GM19025 (cell line): ENCODE measurements around the gene AGTR1.

Experiments used
- ATAC-seq: cut with Tn5 transposase; IDR thresholded peaks from one replicate; pipeline ENCODE4 v1.9.1; 2021; ENCODE audit warnings: mild to moderate bottlenecking, low read depth, moderate library complexity; ENCODE audit not compliant: unreplicated experiment

The AGTR1 gene

DNA sequence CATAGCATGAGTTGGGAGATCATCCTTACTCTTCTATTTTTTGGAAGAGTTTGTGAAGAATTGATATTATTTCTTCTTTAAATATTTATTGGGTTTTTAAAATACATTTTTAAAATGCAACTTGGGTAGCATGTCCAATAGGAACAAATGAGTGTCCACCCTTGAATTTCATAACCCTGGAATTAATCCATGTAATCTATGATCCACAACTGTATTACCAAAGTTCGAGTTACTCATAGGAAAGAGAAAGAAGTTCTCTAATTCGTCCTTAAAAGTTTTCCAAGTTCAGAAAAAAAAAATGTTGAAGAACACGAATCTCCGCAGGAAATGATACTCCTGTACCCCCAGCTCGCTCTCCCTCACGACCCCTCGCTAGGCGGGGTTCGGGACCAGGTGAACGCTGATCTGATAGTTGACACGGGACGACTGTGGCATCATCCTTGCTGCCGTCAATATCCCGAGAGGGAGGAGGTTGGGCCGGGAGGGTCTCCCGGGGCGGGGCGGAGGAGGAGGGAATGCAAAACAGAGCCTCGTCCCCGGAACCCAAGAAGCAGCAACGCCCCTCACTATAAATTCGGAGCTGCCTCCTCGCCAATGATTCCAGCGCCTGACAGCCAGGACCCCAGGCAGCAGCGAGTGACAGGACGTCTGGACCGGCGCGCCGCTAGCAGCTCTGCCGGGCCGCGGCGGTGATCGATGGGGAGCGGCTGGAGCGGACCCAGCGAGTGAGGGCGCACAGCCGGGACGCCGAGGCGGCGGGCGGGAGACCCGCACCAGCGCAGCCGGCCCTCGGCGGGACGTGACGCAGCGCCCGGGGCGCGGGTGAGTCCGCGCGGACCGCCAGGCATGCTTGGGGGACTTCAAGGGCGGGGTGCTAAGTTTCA lies at the start of gene AGTR1:
Gene AGTR1 (plus strand): TSS at position 598 of the 884 bp plus-strand sequence. CDS start 43,133 bp downstream, outside the sequence.
- ATAC-seq = no peak

GRCh38 chr3:148648685-148649352 lies 48.9 kb upstream of the AGTR1 start:
- no peak for ATAC-seq

- no peak for ATAC-seq
Measured at GRCh38 chr3:148651549-148651948, 46.2 kb upstream of the AGTR1 start.

GRCh38 chr3:148654433-148654832 lies 43.3 kb upstream of the AGTR1 start:
- no peak for ATAC-seq

- ATAC-seq = no peak
Measured at GRCh38 chr3:148657470-148657869, 40.2 kb upstream of the AGTR1 start.

- ATAC-seq = no peak
Measured at GRCh38 chr3:148659512-148659911, 38.2 kb upstream of the AGTR1 start.

GRCh38 chr3:148680289-148680688 lies 17.4 kb upstream of the AGTR1 start:
- ATAC-seq = no peak

GRCh38 chr3:148681080-148681479 lies 16.6 kb upstream of the AGTR1 start:
- no peak for ATAC-seq

- no peak for ATAC-seq
Measured at GRCh38 chr3:148682997-148683396, 14.7 kb upstream of the AGTR1 start.

GRCh38 chr3:148694116-148694515 lies 3.6 kb upstream of the AGTR1 start:
- ATAC-seq = no peak

- no peak for ATAC-seq
Measured at GRCh38 chr3:148698190-148698810, 597 bp downstream of the AGTR1 start.

DNA sequence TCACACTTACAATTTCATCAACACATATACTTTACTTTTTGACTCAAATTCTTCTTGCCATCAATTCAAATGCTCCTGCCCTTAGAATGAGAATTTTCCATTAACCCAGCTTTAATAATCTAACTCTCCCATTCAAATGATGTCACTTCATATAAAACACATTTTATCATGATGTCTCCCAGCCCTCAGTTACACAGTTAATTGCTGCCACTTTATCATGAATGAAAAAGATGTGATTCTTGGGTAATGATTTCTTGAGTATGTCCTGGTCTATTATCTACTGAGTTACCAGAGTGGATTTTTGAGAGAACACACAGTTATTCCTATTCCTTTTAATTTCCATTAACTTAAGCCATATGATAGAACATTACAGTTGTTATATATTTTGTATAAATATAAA lies 7.6 kb downstream of the AGTR1 start:
- ATAC-seq = no peak

DNA sequence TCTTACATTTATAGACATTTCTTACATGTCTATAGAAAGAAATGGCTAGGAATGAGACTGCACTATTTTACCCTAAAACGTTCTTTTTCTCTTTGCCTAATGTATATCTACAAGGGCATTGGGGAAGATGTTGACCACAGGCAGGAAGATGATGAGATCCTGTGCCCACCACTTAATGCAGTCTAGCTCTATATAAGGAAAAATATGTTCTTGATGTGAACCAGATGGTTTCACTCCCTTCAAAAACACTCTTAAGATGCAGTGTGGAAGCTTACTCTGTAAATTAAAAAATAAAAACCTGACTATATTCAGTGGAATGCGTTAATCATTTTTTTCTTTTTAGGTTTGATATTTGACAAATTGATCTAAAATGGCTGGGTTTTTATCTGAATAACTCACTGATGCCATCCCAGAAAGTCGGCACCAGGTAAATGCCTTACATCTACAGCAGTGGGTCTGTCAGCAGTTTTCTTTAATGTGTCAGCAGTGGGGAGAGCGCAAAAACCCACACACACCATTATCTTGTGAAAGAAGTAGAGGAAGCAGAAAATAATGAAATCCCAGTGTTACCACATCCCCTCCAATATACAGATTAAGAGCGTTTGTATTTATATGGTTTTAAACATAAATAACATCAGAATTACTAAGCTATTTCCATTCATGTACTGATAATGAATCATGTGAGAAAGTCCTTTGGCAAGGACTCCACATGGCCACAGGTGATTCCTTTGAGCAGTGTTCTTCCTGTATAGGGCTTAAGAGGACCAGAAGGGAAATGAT lies 10.1 kb downstream of the AGTR1 start:
- ATAC-seq = no peak

GRCh38 chr3:148708409-148708808 lies 10.7 kb downstream of the AGTR1 start:
- ATAC-seq = no peak

DNA sequence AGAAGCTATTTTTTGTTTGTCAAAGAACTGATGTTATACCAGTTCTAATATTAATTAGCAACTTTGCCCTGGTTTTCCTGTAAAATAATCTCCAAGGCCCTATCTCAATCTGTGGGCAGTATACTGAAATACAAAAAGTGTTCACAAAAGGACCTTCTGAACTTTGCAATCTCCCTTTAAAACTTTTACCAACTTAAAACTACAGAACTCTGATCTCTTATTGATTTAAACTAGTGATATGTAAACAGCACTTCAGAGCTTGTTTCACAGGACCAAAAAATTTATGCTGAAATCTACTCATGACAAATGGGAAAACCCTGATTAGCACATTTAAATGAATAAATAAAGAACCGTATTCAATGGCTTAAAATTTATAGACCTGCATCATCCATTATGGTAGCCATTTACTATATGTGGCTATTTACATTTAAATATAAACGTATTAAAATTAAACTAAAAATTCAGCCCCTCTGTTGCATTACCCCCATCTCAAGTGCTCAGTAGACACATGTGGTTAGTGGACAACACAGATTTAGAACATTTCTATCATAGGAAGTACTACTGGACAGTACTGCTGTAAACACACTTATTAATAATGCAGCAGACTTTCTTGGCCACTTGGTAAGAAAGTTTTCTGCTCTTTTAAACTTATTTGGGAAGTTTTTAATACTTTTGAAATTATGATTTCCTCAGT lies 12.0 kb downstream of the AGTR1 start:
- ATAC-seq = no peak

DNA sequence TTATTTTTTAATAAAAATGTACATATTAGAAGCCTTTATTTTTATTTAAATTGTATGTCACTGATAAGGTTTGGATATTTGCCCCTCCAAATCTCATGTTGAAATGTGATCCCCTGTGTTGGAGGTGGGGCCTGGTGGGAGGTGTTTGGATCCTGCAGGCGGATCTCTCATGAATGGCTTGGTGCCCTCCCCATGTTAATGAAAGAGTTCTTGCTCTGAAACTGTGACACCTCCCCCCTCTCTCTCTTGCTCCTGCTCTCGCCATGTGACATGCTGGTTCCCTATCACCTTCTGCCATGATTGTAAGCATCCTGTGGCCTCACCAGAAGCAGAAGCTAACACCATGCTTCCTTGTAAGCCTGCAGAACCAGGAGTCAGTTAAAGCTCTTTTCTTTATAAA lies 13.0 kb downstream of the AGTR1 start:
- no peak for ATAC-seq

DNA sequence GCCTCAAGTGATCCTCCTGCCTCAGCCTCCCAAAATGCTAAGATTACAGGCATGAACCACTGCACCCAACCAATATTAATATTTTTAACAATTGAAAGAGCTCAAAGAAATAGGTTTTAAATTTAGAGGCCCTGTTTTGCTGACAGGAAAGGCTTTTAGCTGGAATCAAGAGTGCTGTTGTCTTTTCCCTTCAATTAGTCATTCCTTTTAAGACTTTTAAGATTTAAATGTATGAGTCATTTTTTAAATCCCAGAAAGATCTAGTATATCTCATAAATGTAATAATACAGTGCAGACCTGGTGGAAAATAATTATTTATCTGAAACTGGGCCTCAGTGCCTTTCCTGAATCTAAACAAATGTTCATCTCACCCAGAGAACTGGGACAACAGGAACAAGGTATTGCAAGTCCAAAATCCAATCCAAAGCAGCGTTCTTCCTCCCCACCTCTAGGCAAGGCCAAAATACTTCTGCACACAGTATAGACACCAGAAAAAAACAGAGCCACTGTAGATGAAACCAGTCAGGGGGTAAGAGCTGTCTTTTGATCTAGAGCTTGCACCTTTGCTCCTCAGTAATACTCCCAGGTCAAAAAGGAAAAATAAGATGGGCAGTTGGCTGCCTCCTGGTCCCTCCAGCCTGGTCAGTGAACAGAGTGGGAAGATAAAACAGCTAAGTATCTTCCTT lies 14.4 kb downstream of the AGTR1 start:
- ATAC-seq = no peak

DNA sequence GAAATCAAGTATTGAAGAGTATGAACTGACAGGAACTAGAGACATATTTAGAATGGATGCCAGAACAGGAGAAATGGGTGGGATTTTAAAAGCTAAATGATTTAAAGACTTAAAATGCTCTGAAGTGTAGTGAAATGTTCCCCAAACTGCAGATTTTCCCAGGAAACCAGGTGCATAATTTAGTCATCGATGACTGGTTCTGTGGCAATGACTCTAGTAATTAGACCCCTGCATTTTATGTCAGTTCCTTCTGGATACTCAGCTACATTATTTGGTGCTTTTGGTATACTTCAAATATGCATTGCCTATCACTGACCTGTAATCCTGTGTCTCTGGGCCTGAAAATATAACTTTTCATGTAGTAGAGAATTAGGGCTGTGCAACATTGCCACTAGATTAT lies 16.8 kb downstream of the AGTR1 start:
- ATAC-seq = no peak

GRCh38 chr3:148716657-148717056 lies 19.0 kb downstream of the AGTR1 start:
- no peak for ATAC-seq
